ENCODE results near the gene GPX4.
A peak's percentile ranks its signal among the peaks of the same experiment; 100 is the strongest.
"Not testable (repeated sequence)": the region's sequence is repeated elsewhere in the genome, so short reads cannot be mapped to it uniquely, and the experiment has no call there.

Gene GPX4

DNA sequence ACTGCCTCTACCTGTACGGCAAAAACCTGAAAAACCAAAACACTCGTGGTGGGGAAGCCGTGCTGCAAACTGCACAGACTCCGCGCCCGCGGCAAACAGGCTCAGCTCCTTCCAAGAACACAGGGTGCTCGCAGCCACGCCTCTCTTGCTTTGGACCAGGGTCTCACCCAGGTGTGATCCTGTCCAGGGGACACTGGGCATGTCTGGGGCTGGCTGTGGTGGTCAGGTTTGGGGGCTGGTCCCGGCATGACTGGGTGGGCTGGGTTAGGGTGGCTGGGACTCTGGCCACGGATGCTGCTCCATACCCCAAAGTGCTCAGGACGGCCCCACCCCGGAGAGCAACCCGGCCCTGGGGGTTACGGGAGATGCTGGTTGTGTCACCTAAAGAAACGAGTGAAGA lies 13.9 kb downstream of the GPX4 start:
- no peak for FAIRE-seq

DNA sequence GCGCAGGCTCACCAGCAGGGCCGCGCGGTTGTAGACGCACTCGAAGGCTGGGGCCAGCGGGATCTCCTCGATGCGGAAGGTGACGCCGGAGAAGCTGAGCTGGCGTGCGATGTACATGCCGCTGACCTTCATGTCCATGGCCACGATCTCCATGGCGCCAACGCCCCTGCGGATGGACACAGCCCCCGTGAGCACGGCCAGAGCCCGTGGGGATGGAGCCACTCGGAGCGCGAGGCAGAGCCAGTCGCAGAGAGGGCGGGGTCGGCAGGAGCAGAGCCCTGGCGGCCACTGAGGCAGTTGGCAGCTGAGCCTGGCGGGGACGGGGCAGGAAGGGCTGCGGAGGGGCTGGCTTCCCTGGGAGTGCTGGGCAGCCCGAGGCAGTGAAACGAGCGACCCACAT lies 15.2 kb downstream of the GPX4 start:
- FAIRE-seq: no peak

DNA sequence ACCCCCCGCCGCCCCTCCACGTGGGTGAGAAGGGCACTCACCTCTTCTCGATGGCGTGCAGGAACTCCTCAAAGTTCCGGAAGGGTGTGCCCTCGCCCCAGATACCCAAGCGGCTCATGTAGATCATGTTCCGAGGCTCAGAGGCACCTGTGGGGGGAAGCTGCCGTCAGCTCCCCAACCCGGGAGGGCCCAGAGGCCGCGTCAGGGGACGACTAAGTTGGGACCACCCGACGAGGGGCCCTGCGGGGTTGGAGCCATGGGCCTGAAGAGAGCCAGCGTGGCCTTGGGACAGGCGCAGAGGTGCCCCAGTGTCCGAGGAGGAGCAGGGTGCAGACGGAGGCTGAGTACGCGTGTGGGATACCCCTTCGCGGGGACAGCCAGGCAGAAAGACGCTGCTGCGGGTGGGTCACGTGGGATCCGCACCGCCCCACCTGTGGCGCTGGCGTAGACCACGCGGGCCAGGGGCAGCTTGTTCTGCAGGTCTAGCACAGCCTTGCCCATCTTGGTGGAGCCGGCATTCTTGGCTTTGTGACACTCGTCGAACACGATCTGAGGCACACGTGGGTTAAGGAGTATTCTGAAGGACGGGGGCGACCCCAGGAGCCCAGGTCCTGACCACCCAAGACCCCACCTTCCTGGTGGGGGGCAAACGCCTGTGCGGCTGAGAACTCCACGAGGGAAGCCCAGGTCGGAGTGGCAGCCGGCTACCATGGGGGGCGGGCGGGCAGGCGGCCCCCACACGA lies 15.9 kb downstream of the GPX4 start:
- FAIRE-seq: no peak

DNA sequence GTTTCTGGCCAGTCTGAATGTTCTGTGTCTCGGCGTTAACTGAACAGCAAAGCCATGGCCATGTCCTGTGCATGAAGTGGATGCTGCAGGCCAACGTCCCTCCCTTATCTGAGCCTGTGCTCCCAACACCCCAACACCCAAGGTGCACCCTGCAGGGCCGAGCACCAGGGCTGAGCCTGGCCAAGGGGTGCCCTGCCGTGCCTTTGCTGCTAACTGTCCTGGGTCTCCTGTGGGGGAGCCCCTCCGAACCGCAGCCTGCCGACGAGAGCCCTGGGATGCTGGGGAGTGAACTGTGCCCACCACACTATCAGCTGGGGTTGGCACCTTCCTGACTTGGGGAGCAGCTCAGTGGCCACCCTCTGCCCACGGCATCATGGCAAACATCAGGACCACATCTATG lies 17.6 kb downstream of the GPX4 start:
- no peak for FAIRE-seq

DNA sequence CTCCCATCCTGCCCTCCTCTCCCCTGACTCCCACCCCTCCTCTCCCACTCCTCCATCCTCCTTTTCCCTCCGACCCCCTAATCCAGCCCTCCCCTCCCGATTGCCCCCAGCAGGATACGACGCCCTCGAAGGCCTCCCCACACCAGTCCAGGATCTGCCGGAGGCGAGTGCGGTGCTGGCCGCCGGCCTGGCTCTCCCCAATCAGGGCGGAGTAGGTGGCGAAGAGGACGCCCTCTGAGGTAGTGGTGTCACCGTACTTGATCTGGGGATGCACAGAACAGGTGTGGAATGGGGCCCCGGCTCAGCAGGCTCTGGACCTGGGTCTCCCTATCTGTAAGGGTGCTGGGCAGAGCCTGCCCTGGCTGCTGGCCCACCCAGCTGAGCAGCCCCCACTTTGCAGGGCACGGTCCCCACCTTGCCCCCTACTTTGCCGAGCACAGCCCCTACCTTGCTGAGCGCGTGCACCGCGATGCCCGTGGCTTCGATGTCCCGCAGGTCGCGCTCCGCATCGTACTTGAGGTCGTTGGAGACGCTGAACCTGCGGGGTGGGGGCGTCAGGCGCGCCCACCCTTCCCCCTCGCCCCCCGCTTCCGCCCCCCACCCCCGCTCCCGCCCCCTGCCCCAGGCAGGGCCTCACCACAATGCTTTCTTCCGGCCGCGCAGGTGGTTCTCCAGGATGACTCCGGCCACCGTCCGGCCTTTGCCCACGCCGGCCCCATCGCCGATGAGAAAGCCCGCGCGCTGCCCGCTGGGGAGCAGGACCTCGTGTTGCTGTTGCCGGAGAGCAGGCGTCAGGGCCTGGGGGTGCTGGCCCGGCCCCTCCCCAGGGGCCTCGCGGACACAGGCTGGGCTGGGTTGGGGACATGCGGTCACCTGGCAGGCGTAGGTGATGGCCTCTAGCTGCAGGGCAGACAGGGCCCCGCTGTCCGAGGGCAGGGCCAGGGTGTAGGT lies 18.5 kb downstream of the GPX4 start:
- no peak for FAIRE-seq

DNA sequence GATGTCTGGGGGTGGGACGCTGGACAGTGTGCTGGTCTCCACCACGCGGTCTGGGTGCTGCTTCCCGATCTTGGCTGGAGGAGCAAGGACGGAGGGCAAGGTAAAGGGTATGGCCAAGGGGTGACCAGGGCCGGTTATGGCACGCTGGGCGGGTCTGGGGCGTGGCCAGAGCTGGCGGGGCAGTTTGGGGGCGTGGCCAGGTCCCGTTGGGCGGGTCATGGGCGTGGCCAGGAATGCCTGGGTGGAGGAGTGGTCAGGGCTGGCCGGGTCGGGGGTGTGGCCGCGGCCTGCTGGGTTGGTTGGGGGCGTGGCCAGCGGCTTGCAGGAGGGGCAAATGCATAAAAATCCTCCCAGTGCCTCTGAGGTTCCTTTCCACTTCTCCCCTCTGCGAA lies 19.2 kb downstream of the GPX4 start:
- peak; percentile 3 for FAIRE-seq

DNA sequence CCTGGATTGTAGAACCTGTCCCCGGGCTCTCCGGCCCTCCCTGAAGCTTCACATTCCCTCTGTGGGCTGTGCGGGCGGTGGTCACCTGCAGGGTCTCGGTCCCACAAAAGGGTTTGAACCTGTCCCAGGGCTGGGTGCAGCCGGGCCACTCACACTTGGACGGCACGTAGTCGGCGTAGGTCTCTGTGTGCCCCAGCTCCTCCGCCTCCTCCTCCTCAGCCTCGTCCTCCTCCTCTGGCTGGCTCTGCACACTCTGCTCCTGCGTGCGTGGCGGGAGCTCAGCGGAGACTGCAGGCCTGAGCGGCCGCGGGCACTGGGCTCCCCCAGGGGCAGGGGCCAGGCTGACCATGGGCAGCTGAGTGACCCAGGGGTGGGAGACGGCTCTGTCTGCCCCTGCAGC lies 19.6 kb downstream of the GPX4 start:
- FAIRE-seq: no peak

DNA sequence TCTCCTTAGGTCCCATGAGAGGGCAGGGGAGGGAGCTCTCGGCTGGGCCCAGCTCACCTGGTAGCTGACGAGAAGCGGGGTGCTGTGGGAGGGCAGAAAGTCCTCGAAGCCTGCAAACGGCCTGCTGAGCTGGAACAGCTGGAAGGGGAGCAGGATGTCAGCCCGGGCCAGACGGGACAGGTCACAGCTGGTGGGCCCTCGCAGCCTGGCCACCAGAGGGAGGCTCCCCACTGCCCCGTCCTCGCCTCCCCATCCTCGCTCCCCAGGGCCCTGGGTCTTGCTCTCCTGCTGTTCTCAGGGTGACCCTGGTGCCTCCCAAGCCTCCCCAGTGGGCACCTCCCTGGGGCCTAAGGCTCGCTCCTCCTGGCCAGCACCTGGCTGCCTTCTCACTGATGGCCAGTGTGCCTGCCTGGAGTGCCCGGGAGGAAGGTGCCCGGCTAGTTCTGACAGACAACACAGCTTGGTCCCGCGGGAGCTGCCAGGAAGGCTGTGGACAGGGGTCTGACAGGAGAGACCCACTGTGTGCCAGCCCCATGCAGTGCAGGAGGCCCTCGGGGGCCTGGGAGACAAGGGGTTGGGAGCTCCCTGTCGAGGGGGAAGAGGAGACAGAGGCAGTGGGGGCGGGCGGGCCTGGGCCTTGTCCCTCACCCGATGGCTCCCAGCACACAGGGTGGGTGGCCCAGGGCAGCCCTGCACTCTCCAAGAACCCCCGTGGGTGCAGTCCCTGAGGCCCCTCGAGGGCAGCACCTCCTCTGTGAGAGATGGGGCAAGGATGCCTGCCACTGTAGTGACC lies 20.3 kb downstream of the GPX4 start:
- FAIRE-seq: no peak

DNA sequence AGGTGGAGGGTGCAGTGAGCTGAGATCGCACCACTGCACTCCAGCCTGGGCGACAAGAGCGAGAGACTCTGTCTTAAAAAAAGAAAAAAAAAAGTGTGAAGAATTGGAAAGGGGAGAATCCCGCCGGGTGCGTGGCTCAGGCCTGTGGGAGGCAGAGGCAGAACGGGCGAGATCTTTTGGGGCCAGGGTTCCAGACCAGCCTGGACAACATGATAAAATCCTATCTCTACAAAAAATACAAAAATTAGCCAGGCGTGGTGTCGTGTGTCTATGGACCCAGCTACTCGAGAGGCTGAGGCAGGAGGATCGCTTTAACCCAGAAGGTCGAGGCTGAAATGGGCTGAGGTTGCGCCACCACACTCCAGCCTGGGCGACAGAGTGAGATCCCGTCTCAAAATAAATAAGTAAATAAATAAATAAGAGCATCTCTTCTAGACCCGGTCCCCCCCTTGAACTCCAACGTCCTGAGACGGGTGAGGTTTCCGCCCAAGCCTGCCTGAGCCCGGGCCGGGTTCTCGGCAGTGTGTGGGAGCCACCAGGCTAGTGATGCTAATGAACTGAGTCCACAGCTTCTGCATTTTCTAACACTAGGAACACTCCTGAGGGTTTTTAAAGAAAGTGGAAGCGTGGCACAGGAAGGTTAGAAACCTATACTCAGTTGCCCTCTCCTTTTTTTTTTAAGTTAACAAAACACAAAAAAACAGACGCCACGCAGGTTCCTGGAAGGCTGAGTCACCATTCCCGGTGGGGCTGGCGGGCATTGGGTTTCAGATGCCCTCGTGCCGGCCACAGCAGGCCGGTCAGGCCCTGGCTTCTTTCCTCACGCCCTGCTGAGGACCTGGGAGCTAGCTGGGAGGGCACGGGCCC lies 22.0 kb downstream of the GPX4 start:
- FAIRE-seq: no peak

DNA sequence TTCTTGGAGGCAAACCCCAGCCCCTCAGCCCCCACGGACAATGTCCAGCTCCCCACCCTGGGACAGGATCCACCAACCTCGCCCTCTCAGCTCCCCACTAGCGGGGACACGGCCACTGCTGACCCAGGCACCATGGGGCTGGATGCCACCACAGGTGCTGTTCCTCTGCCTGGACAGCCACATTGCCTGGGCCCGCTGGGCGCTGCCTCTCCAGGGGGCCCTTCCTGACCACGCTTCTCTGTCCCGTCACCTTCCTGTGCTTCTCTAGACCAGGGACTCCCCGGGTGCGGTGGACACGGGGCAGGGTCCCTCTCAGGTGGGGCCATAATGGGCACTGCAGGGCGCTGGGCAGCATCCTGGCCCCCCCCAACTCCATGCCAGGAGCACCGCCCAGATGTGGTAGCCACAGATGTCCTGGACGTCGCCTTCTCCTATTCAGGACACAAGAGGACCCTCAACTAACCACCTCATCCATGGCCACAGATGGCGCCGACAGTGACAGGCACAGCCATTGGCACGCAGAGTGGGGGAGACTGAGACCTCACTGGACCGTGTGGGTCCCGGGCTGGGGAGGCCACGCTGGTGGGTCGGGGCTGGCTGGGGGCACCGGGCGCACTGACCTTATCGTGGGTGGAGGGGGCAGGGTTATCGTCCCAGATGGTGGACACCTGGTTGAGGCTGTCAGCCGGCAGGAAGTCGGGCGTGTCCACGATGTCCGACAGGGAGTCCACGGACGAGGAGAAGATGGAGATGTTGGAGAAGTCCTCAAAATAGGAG lies 23.4 kb downstream of the GPX4 start:
- FAIRE-seq: no peak

DNA sequence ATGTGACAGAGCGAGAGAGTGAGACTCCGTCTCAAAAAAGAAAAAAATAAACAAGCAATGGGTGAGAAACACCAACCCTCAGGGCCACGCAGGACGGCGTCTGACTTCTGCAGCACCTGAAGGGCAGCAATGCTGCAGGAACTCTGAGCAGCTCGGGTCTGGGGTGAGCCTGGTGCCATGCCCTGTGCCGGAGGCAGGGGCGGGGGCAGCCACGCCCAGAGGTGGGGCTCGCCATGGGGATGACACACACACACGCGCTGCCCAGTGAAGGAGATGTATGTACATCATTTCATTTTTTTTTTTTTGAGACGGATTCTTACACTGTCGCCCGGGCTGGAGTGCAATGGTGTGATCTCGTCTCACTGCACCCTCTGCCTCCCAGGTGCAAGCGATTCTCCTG lies 24.3 kb downstream of the GPX4 start:
- FAIRE-seq: no peak

DNA sequence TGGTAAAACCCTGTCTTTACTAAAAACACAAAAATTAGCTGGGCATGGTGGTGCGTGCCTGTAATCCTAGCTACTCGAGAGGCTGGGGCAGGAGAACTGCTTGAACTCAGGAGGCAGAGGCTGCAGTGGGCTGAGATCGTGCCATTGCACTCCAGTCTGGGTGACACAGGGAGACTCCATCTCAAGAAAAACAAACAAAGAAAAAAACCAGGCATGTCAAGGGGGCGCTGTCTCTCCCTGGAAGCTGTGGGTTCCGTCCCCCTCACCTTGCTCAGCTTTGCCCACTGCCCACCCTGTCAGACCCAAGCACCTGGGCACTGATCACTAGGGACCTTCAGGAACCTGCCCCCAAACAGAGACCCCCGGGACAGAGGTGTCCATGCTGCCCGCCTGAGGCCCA lies 25.3 kb downstream of the GPX4 start:
- FAIRE-seq: not testable (repeated sequence)

DNA sequence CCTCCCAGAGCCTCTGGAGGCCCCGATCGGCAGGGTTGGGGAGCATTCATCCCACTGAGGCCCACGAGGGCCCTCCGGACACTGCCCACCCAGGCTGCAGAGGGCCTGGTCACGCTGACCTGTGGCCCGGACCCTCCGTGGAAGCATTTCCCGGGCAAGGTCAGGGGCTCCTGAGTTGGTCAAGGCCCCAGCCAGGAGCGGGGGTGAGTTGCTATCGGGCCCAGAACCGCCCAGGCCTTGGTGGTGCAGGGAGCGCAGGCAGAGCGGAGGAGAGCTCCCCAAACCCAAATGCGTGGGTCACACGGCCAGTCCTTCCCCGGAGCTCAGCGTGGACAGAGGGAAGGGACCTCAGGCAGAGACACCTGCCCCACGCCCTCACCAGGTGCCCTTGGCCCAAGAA lies 25.7 kb downstream of the GPX4 start:
- FAIRE-seq: no peak

DNA sequence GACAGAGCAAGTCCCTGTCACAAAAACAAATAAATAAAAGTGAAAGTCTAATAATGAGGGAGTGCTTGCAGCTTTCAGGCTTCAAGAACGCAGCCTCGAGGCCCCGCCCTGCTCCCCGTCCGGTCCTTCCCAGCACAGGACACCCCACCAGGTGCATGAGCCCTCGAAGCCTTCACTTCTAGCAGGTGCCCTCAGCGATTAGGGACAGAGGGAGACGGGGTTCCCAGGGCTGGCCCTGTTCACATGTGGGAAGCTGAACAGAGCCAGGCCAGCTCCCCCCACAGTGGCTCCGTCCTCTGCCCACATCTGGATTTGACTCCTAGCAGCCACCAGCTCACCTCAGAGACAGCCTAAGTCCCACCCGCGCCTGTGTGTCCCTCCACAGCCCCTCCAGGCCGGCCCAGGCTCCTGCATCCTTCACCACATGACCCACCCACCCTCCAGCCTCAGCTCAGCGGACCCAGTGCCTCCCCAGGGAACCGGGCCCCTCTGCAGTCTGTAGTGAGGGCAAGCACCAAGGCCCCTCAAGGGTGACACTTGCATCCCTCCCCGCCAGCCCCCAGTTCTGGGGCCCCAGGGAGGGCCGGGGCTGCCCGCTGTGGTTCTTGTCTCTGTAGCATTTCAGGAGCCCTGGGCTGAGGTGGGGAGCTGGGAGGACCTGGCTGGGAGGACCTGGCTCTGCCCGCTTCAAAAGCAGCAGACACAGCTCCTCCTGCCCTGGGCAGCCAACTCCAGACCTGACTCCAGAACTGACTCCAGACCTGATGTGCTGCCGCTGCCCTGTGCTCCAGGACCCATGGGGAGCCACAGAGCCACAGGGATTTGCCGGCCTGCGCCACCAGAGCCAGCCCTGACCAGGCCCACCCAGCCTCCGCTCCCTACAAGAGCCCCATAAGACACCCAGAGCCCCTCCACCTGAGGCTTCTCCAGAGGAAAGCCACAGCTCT lies 27.2 kb downstream of the GPX4 start:
- FAIRE-seq: no peak

DNA sequence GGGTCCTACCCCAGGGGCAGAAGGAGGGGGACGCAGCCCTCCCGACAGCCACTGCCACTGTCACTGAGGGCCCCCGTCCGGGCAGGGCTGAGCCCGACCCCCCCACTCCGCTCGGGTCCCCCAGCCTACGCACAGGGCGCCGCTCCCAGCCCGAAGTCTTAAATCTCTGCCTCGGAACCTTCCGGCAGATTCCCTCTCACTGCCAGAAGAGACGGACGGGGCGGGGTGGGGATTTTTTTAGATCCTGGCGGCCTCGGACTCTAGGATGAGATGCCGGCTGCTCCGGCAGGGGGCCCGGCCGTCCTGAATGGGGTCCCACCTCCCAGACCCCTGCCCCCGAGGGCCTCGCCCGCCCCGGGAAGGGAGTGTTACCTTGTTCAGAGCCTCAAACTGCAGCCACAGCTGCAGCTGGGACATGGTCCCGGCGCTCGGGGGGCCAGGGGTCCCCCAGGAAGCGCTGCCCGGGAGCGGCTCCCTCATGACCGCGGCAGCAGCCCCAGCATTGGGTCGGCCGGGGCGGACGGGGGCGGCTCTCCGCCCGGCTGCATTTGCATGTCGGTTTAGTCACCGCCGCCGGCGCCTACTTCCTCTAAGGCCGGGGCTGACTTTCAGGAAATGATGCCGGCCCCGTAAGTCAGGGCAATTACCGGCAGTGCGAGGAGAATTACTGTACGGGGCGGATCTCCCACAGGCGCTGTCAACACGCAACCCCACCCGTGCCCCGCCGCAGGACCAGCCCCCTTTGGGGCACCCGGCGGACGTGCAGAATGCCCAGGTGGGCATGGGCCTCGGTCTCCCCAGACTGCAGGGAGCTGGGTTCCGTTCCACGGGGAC lies 28.1 kb downstream of the GPX4 start:
- no peak for FAIRE-seq

DNA sequence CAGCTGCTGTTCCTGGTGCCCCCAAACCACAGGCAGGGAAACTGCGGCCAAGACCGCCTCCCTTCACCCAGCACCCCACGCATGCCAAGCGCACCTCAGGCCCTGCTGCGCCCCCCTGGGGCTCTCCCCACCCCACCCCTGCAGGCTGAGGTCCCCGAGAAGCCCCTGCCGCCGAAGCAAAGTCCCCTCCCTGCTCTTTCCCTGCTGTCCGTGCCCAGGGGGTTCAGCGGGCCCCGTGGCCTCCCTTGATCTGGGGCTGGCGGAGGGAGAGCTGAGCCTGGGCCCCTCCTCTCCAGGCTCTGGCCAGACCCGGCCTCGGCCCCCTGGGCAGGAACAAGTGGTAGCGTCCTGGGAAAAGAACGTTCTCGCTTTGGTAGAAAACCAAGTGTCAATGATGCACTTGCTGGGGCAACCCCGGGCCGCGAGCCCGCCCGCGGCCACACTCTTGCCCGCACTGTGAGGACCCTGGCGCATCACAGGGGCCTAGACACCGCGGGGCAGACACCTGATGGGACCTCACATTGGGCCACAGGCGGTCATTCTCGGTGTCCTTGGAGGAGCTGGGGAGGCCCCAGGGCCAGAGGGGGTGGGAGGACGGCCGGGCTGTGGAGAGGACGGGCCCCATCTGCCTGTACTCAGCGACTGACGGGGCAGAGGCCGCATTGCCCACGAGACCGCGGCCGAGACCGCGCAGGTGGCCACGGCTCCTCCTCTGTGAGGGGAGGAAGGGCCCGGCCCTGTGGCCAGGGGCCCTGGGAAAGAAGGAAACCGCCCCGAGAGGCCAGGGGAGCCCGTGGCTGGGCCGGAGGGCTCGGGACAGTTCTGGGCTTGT lies 29.0 kb downstream of the GPX4 start:
- no peak for FAIRE-seq

DNA sequence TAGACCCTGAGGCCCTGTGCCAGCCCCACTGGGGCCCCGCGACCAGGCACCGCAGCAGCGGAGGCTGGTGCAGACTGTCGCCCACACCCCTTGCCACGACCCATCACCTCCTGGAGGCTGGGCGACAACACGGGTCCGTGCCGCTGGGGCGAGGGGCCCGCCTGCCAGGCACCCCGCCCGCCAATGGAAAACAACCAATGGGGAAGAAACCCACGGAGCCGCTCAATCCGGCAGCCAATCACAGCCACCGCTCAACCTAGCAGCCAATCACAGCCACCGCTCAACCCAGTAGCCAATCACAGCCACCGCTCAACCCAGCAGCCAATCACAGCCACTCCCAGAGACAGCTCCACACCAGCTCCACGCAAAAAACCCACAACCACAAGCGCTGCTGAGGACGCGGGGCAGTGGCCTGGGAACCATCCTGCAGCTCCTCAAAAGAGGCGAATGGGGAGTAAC lies 29.7 kb downstream of the GPX4 start:
- FAIRE-seq: no peak

DNA sequence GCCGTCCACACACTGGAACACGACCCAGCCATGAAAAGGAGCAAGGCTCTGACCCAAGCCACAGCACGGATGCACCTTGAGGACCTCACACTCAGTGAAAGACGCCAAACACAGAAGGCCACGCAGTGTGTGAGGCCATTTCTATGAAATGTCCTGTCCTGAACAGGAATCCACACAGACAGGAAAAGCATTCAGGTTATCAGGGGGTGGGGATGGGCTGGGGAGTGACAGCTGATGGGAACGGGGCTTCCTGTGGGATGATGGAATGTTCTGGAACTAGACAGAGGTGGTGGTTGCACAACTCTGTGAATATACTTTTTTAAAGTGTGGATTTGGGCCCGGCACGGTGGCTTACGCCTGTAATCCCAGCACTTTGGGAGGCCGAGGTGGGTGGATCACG lies 30.6 kb downstream of the GPX4 start:
- no peak for FAIRE-seq

Data from TTC549 (cell line).